ENCODE results near the gene SULT1A1. TPM values are rescaled to one million over a fixed set of nuclear protein-coding genes. Genes with fewer than 3 reads are reported as not detected.

The SULT1A1 gene
- total and polyA plus RNA-seq, 2 donors (not counting 1 experiment from before 2014, with no cell fraction given) = 4.2 to 7.1 TPM

DNA sequence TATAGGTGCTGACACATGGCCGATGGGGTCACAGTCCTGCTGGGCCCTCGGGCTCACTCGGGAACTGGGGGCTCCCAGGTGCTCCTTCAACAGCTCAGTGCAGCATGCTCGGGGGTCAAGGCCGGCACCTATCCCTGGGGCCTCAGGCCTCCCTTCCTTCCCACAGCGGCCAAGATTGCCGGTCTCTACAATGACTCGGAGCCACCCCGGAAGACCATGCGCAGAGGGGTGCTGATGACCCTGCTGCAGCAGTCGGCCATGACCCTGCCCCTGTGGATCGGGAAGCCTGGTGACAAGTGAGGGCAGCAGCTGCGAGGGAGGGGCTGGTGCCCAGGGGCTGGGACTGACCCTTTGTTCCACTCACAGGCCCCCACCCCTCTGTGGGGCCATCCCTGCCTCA is 19.9 kb downstream of the SULT1A1 start:
- 98% methylated on average over 11 of the region's 13 CpGs for WGBS (ENCODE audit: insufficient coverage)
- Mint-ChIP-seq H3K9me3 (ENCODE audit: insufficient read depth) (no peaks in the 10 kb centered on the region), H3K27me3 (no peaks in the 10 kb centered on the region), H3K27ac (no peak overlapping the region), H3K4me1 (no peaks in the 10 kb centered on the region), H3K4me3 (no peak overlapping the region)
- ChIA-PET POLR2A (interaction anchor here (0.6 kb wide), 1 partner anchor 8 kb away, joined by 4 read pairs; no protein-coding TSS in a partner anchor), CTCF (no interaction called here)
- no peaks in the 10 kb centered on the region for H3K4me1 ChIP-seq (ENCODE audit: control insufficient read depth in 2 of 2, insufficient read depth in 2 of 2, low read length in 2 of 2)
- H3K4me3 ChIP-seq (ENCODE audit: control extremely low read depth in 1 of 5, extremely low read depth in 1 of 5, insufficient read depth in 1 of 5, low read depth in 2 of 5, low read length in 4 of 5) = no peak overlapping the region
- no peak overlapping the region for H3K27ac ChIP-seq (ENCODE audit: low read length in 2 of 2)
- ATAC-seq (ENCODE audit: low read depth) = no peak
- H3K4me2 ChIP-seq (replicated peaks; ENCODE audit: low read depth, low read length, poor library complexity, severe bottlenecking) = no peak overlapping the region
- no peak for DNase-seq
- peaks cover 3 to 44% of the 10 kb centered on the region in 2 experiments for H3K36me3 ChIP-seq (replicated peaks in 1 of 2; ENCODE audit: control extremely low read depth in 1 of 2, control insufficient read depth in 1 of 2, extremely low read depth in 1 of 2, insufficient read depth in 2 of 2, low read length in 1 of 2)
- no peaks in the 10 kb centered on the region for H3K9me3 ChIP-seq (ENCODE audit: control extremely low read depth in 1 of 3, control insufficient read depth in 2 of 3, insufficient read depth in 1 of 3, low read length in 2 of 3)
- H3K79me2 ChIP-seq (ENCODE audit: control insufficient read depth, insufficient read depth, low read length) = no peaks in the 10 kb centered on the region
- intact Hi-C loops (cut with micrococcal nuclease) = no loop called here
- H2AFZ ChIP-seq (ENCODE audit: insufficient read depth, low read depth, low read length, poor library complexity, severe bottlenecking) = no peak overlapping the region
- TF ChIP-seq CTCF (IDR thresholded peaks at IDR 0.05) (no peak), EZH2 (IDR thresholded peaks at IDR 0.05; ENCODE audit: borderline replicate concordance, insufficient read depth, low read depth, low read length, poor library complexity, severe bottlenecking) (no peak)
- H3K27me3 ChIP-seq (replicated peaks in 1 of 4; ENCODE audit: control extremely low read depth in 1 of 4, control insufficient read depth in 3 of 4, insufficient read depth in 4 of 4, low read length in 3 of 4) = no peaks in the 10 kb centered on the region
- H3K9ac ChIP-seq (ENCODE audit: low read length) = no peak overlapping the region
- no peaks in the 10 kb centered on the region for H4K20me1 ChIP-seq (ENCODE audit: control insufficient read depth, insufficient read depth, low read length, poor library complexity, severe bottlenecking)

DNA sequence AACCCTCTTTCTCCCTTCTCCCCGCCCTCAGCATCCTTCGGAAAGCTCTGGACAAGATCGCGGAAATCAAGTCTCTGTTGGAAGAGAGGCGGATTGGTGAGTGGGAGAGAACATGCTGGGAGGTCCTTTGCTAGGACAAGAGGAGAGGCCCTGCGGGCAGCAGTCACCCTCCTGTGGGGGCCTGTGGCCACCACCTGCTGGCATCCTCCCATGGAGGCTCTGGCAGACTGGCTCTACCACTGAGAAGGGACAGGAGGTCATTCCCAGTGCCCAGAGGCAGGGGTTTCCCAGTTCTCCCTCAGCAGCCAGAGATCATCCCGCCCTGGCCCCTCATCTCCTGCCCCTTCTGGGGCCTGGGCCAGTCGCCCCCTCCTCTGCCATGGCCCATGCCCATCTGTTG is 20.8 kb downstream of the SULT1A1 start:
- H2AFZ ChIP-seq (ENCODE audit: insufficient read depth, low read depth, low read length, poor library complexity, severe bottlenecking) = no peak overlapping the region
- CTCF ChIA-PET = no interaction called here
- H3K9me3 ChIP-seq (ENCODE audit: control extremely low read depth in 1 of 3, control insufficient read depth in 2 of 3, insufficient read depth in 1 of 3, low read length in 2 of 3) = no peaks in the 10 kb centered on the region
- TF ChIP-seq CTCF (IDR thresholded peaks at IDR 0.05) (no peak), EZH2 (IDR thresholded peaks at IDR 0.05; ENCODE audit: borderline replicate concordance, insufficient read depth, low read depth, low read length, poor library complexity, severe bottlenecking) (no peak)
- Mint-ChIP-seq H3K4me1 (no peaks in the 10 kb centered on the region), H3K4me3 (no peak overlapping the region), H3K9me3 (ENCODE audit: insufficient read depth) (no peaks in the 10 kb centered on the region), H3K27ac (no peak overlapping the region), H3K27me3 (no peaks in the 10 kb centered on the region)
- 100% methylated on average over 4 of the region's 8 CpGs for WGBS (ENCODE audit: insufficient coverage)
- H3K27me3 ChIP-seq (replicated peaks in 1 of 4; ENCODE audit: control extremely low read depth in 1 of 4, control insufficient read depth in 3 of 4, insufficient read depth in 4 of 4, low read length in 3 of 4) = no peaks in the 10 kb centered on the region
- intact Hi-C loops (cut with micrococcal nuclease) = no loop called here
- peaks cover 3 to 47% of the 10 kb centered on the region in 2 experiments for H3K36me3 ChIP-seq (replicated peaks in 1 of 2; ENCODE audit: control extremely low read depth in 1 of 2, control insufficient read depth in 1 of 2, extremely low read depth in 1 of 2, insufficient read depth in 2 of 2, low read length in 1 of 2)
- no peak for DNase-seq
- no peaks in the 10 kb centered on the region for H3K4me1 ChIP-seq (ENCODE audit: control insufficient read depth in 2 of 2, insufficient read depth in 2 of 2, low read length in 2 of 2)
- H3K79me2 ChIP-seq (ENCODE audit: control insufficient read depth, insufficient read depth, low read length) = no peaks in the 10 kb centered on the region
- no peak overlapping the region for H3K27ac ChIP-seq (ENCODE audit: low read length in 2 of 2)
- no peak overlapping the region for H3K4me3 ChIP-seq (ENCODE audit: control extremely low read depth in 1 of 5, extremely low read depth in 1 of 5, insufficient read depth in 1 of 5, low read depth in 2 of 5, low read length in 4 of 5)
- POLR2A ChIA-PET = no interaction called here
- no peaks in the 10 kb centered on the region for H4K20me1 ChIP-seq (ENCODE audit: control insufficient read depth, insufficient read depth, low read length, poor library complexity, severe bottlenecking)
- H3K9ac ChIP-seq (ENCODE audit: low read length) = no peak overlapping the region
- no peak overlapping the region for H3K4me2 ChIP-seq (replicated peaks; ENCODE audit: low read depth, low read length, poor library complexity, severe bottlenecking)
- ATAC-seq (ENCODE audit: low read depth) = no peak
